DOHH2 (cell line): ENCODE data around the gene PWWP2A.

Source experiments
- H3F3A ChIP-seq: fragments of 200-600 bp; sonication (generic), shearing (Covaris generic); 2 replicates; pipeline ENCODE4 v1.6.0; 2016; ENCODE audit warnings: antibody characterized with exemption, mild to moderate bottlenecking; ENCODE audit not compliant: control insufficient read depth, insufficient read depth
- H3K27ac ChIP-seq: fragments of 200-600 bp; sonication (generic); 2 replicates; pipeline ENCODE4 v1.5.1; 2014; ENCODE audit warnings: low read depth, mild to moderate bottlenecking, low read length, moderate library complexity
- H3K27me3 ChIP-seq: fragments of 200-600 bp; sonication (generic); 2 replicates; pipeline ENCODE4 v1.6.1; 2014; ENCODE audit warnings: mild to moderate bottlenecking, low read length, mixed read lengths; ENCODE audit not compliant: control insufficient read depth
- H3K36me3 ChIP-seq: fragments of 200-600 bp; sonication (generic); 2 replicates; pipeline ENCODE4 v1.6.1; 2014; ENCODE audit warnings: mild to moderate bottlenecking, low read length, moderate library complexity, mixed read lengths; ENCODE audit not compliant: control insufficient read depth
- H3K4me1 ChIP-seq: fragments of 200-600 bp; sonication (generic); 2 replicates; pipeline ENCODE4 v1.6.1; 2014; ENCODE audit warnings: mild to moderate bottlenecking, low read length, mixed read lengths; ENCODE audit not compliant: control insufficient read depth
- H3K4me2 ChIP-seq: fragments of 200-600 bp; sonication (generic); 2 replicates; pipeline ENCODE4 v1.6.0; 2014; ENCODE audit warnings: mild to moderate bottlenecking, low read length, moderate library complexity
- H3K4me3 ChIP-seq: fragments of 200-600 bp; sonication (generic); 2 replicates; pipeline ENCODE4 v1.5.1; 2014; ENCODE audit warnings: mild to moderate bottlenecking, low read length, mixed read lengths
- H3K79me2 ChIP-seq: fragments of 200-600 bp; sonication (generic); 2 replicates; pipeline ENCODE4 v1.6.1; 2014; ENCODE audit warnings: mild to moderate bottlenecking, low read length, mixed read lengths; ENCODE audit not compliant: control insufficient read depth
- H3K9me2 ChIP-seq: fragments of 200-600 bp; sonication (generic); replicated peaks from 2 replicates; pipeline ENCODE4 v1.6.1; 2014; ENCODE audit warnings: mild to moderate bottlenecking, low read length, mixed read lengths; ENCODE audit not compliant: control insufficient read depth
- H3K9me3 ChIP-seq: fragments of 200-600 bp; sonication (generic); 2 replicates; pipeline ENCODE4 v1.6.1; 2014; ENCODE audit warnings: antibody characterized with exemption, low read length, mixed read lengths; ENCODE audit not compliant: control insufficient read depth, insufficient read depth
- H4K20me1 ChIP-seq: fragments of 200-600 bp; sonication (generic); 2 replicates; pipeline ENCODE4 v1.6.0; 2014; ENCODE audit warnings: low read depth, mild to moderate bottlenecking, antibody characterized with exemption, low read length, moderate library complexity; ENCODE audit not compliant: control insufficient read depth, insufficient read depth
- EZH2phosphoT487 ChIP-seq: fragments of 200-600 bp; sonication (generic); IDR thresholded peaks from 2 replicates; pipeline ENCODE4 v1.6.1; 2017; ENCODE audit warnings: borderline replicate concordance, mild to moderate bottlenecking, antibody characterized with exemption, low read length, moderate library complexity, mixed read lengths
- TF ChIP-seq, protein P1 (sequence below): fragments of 200-600 bp; sonication (generic); IDR thresholded peaks from one replicate; pipeline ENCODE4 v1.5.1; 2014; ENCODE audit warnings: antibody characterized with exemption, mild to moderate bottlenecking, low read depth, low read length; ENCODE audit not compliant: poor library complexity, severe bottlenecking

The PWWP2A gene

GRCh38 chr5:160054047-160054446, 65.2 kb downstream of the PWWP2A start:
- peaks cover 49% of the 10 kb centered on the region for H3K36me3 ChIP-seq
- H3K4me1 ChIP-seq = no peaks in the 10 kb centered on the region
- no peak overlapping the region for H3K4me3 ChIP-seq
- H3F3A ChIP-seq = no peaks in the 10 kb centered on the region
- no peaks in the 10 kb centered on the region for H3K27me3 ChIP-seq
- H3K9me3 ChIP-seq = no peaks in the 10 kb centered on the region
- H4K20me1 ChIP-seq = no peaks in the 10 kb centered on the region
- no peaks in the 10 kb centered on the region for H3K79me2 ChIP-seq
- no peak overlapping the region for H3K4me2 ChIP-seq
- no peak overlapping the region for H3K27ac ChIP-seq
- no peaks in the 10 kb centered on the region for H3K9me2 ChIP-seq
- TF ChIP-seq, protein P1, sequence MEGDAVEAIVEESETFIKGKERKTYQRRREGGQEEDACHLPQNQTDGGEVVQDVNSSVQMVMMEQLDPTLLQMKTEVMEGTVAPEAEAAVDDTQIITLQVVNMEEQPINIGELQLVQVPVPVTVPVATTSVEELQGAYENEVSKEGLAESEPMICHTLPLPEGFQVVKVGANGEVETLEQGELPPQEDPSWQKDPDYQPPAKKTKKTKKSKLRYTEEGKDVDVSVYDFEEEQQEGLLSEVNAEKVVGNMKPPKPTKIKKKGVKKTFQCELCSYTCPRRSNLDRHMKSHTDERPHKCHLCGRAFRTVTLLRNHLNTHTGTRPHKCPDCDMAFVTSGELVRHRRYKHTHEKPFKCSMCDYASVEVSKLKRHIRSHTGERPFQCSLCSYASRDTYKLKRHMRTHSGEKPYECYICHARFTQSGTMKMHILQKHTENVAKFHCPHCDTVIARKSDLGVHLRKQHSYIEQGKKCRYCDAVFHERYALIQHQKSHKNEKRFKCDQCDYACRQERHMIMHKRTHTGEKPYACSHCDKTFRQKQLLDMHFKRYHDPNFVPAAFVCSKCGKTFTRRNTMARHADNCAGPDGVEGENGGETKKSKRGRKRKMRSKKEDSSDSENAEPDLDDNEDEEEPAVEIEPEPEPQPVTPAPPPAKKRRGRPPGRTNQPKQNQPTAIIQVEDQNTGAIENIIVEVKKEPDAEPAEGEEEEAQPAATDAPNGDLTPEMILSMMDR = no peak
- TF ChIP-seq EZH2phosphoT487 = no peak

DNA sequence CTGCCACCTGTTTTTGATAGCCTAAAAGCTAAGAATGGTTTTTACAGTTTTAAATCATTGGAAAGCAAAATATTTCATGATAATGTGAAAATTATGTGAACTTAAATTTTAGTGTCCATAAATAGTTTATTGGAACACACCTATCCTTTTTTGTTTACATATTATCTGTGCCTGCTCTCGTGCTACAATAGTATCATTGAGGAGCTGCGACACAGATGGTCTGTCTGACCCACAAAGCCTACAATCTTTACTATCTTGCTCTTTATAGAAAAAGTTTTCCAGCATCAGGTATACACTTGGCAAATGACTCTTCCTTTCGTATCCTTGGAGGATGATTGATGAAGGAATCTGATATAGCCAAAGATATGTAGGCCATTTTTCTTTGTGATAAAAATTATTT, 70.2 kb downstream of the PWWP2A start:
- Histone ChIP-seq H3K9me3 (no peaks in the 10 kb centered on the region), H3K79me2 (no peaks in the 10 kb centered on the region), H3F3A (no peaks in the 10 kb centered on the region), H3K27ac (no peak overlapping the region), H3K4me3 (no peak overlapping the region), H3K4me1 (no peaks in the 10 kb centered on the region), H3K36me3 (peaks cover 34% of the 10 kb centered on the region), H3K9me2 (no peaks in the 10 kb centered on the region), H3K27me3 (no peaks in the 10 kb centered on the region), H3K4me2 (no peak overlapping the region), H4K20me1 (no peaks in the 10 kb centered on the region)
- TF ChIP-seq, protein P1 = no peak
- no peak for TF ChIP-seq EZH2phosphoT487

GRCh38 chr5:160048131-160048530, 71.1 kb downstream of the PWWP2A start:
- H3K27me3 ChIP-seq = no peaks in the 10 kb centered on the region
- H3K4me2 ChIP-seq = no peak overlapping the region
- H3K9me2 ChIP-seq = no peaks in the 10 kb centered on the region
- no peak overlapping the region for H3K4me3 ChIP-seq
- no peaks in the 10 kb centered on the region for H3K79me2 ChIP-seq
- no peaks in the 10 kb centered on the region for H3K9me3 ChIP-seq
- no peaks in the 10 kb centered on the region for H4K20me1 ChIP-seq
- H3K4me1 ChIP-seq = no peaks in the 10 kb centered on the region
- peaks cover 28% of the 10 kb centered on the region for H3K36me3 ChIP-seq
- no peak for TF ChIP-seq EZH2phosphoT487
- TF ChIP-seq, protein P1 = no peak
- no peak overlapping the region for H3K27ac ChIP-seq
- no peaks in the 10 kb centered on the region for H3F3A ChIP-seq

- H3K79me2 ChIP-seq = no peaks in the 10 kb centered on the region
- H3K4me1 ChIP-seq = no peaks in the 10 kb centered on the region
- no peaks in the 10 kb centered on the region for H3F3A ChIP-seq
- no peaks in the 10 kb centered on the region for H3K9me3 ChIP-seq
- H4K20me1 ChIP-seq = no peaks in the 10 kb centered on the region
- H3K9me2 ChIP-seq = no peaks in the 10 kb centered on the region
- H3K4me3 ChIP-seq = no peak overlapping the region
- no peak for TF ChIP-seq EZH2phosphoT487
- TF ChIP-seq, protein P1 = no peak
- H3K36me3 ChIP-seq = peaks cover 22% of the 10 kb centered on the region
- H3K27ac ChIP-seq = no peak overlapping the region
- no peaks in the 10 kb centered on the region for H3K27me3 ChIP-seq
- no peak overlapping the region for H3K4me2 ChIP-seq
These were observed 71.8 kb downstream of the PWWP2A start for GRCh38 chr5:160047423-160047822.
